Spleen (tissue), 11 donors: ENCODE measurements around the gene SRSF6. TPM values are rescaled to one million over a fixed set of nuclear protein-coding genes. Genes with fewer than 3 reads are reported as not detected.
A peak's percentile ranks its signal among the peaks of the same experiment; 100 is the strongest.

Source experiments
- DNase-seq: peaks from one replicate; pipeline ENCODE4 v3.0.0-alpha.2; 2020
- H3K27ac ChIP-seq, 8 donors: fragments of 200-600 bp; sonication (generic) in 7 of 8; 1 replicate in 4 of 8; 2 replicates in 4 of 8; pipeline versions ENCODE4 v1.5.0 to v1.8.0; 2016 to 2021; ENCODE audit warnings: inconsistent platforms in 4 of 8, mild to moderate bottlenecking in 4 of 8, moderate library complexity in 1 of 8
- H3K27me3 ChIP-seq, 7 donors: fragments of 200-600 bp; sonication (generic) in 6 of 7; replicated peaks in 1 of 7; 1 replicate in 4 of 7; 2 replicates in 3 of 7; pipeline versions ENCODE4 v1.5.0 to v1.8.0; 2016 to 2021; ENCODE audit warnings: inconsistent platforms in 3 of 7, mild to moderate bottlenecking in 1 of 7
- H3K36me3 ChIP-seq, 6 donors: fragments of 200-600 bp; sonication (generic) in 5 of 6; 1 replicate in 4 of 6; 2 replicates in 2 of 6; pipeline versions ENCODE4 v1.5.0 to v1.8.0; 2016 to 2021; ENCODE audit warnings: inconsistent platforms in 2 of 6
- H3K4me1 ChIP-seq, 6 donors: fragments of 200-600 bp; sonication (generic) in 5 of 6; 1 replicate in 3 of 6; 2 replicates in 3 of 6; pipeline versions ENCODE4 v1.5.0 to v1.8.0; 2016 to 2021; ENCODE audit warnings: inconsistent platforms in 3 of 6
- H3K4me3 ChIP-seq, 8 donors: fragments of 200-600 bp; sonication (generic) in 7 of 8; 1 replicate in 4 of 8; 2 replicates in 4 of 8; pipeline versions ENCODE4 v1.5.0 to v1.8.0; 2016 to 2021; ENCODE audit warnings: inconsistent platforms in 4 of 8, mild to moderate bottlenecking in 4 of 8, moderate library complexity in 2 of 8
- H3K9me3 ChIP-seq, 8 donors: fragments of 200-600 bp; sonication (generic) in 7 of 8; 1 replicate in 4 of 8; 2 replicates in 4 of 8; pipeline versions ENCODE4 v1.5.0 to v1.8.0; 2016 to 2021; ENCODE audit warnings: inconsistent platforms in 4 of 8
- POLR2A ChIP-seq, 3 donors: fragments of 450-650 bp; IDR thresholded peaks; one replicate each; pipeline ENCODE4 v1.5.1; 2017; ENCODE audit warnings: antibody characterized with exemption in 3 of 3, mild to moderate bottlenecking in 1 of 3
- POLR2AphosphoS5 ChIP-seq, 3 donors: sonication (generic); formaldehyde crosslinking; IDR thresholded peaks; one replicate each; pipeline ENCODE4 v1.5.1; 2017; ENCODE audit warnings: antibody characterized with exemption in 3 of 3
- WGBS, 5 donors: extraction: QIAGEN DNeasy Blood & Tissue Kit in 3 of 5; methylation state at CpG; one replicate each; pipeline versions ENCODE4 v1.1.5 to v1.1.7; 2013 to 2018; 5-methylcytosine and 5-hydroxymethylcytosine counted together
- intact Hi-C: fragments of 100-400 bp; cut with DNase I; formaldehyde crosslinking; loops from one replicate; pipeline ENCODE4 v1.15.0; 2023; ENCODE audit warnings: low total_unique reads
- polyA plus RNA-seq, 3 donors: library from polyadenylated mRNA; stranded (reverse); fragments of 200-250 nt; gene quantifications; one replicate each; pipeline ENCODE4 v1.2.1, GENCODE V29; 2013
- total RNA-seq, 7 donors: library from RNA; depleted of rRNA in 3 of 7; stranded (reverse); fragments of >200 nt in 3 of 7; fragmentation: NEBNext Ultra II Directional in 4 of 7; extraction: Animal tissue kit (Norgen Biotek cat#: 25700) in 4 of 7; gene quantifications; one replicate each; pipeline versions ENCODE4 v1.1.0 to v1.2.1, GENCODE V29; 2016 to 2021
- TF ChIP-seq, protein P1 (sequence below), 11 experiments: fragments of 200-600 bp in 7 of 11; fragments of 450-650 bp in 4 of 11; sonication (generic) in 4 of 11; IDR thresholded peaks in 8 of 11; conservative IDR thresholded peaks in 3 of 11; 1 replicate in 7 of 11; 2 replicates in 4 of 11; pipeline versions ENCODE4 v1.4.0 to v1.8.0; 2016 to 2021; ENCODE audit warnings: antibody characterized with exemption in 11 of 11, inconsistent platforms in 4 of 11, mild to moderate bottlenecking in 1 of 11
- donor health status: healthy with polysubstance abuse.
- donor health status: DM: no; HTN: no; CAD: no; lungs with moderate emphysema.
- donor health status: DM: no; HTN: no; CAD: no.
- donor health status: Bipolar disorder and iron deficiency.
- donor health status: healthy.
- donor health status: DM: no; HTN: no; CAD: no.
- donor health status: DM: yes; HTN: yes; CAD: no.

SRSF6 gene
- total and polyA plus RNA-seq, 10 donors: 68.7 to 161 (median 98.6) TPM

DNA sequence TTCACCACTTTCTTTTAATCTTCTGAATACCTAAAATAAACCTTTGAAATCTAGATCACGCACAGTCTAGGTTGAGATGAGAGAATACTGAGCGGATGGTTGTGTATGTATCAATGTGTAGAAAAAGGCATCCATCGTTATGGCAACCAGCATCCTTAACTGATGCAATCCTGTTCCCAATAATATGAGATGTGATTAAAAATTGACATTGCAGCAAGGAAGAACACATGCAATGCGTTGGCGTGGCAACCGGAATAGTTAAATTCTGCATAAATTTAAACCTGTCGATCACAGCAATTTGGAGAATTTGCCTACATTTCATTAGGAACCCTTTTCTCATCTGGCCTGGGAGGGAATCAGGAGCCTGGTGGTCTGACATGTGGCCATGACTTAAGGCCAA is 48.5 kb downstream of the SRSF6 start:
- WGBS, 5 donors: 92 to 96% (median 95%) methylated on average over 7 of the region's 7 CpGs
- Histone ChIP-seq H3K9me3 (no peaks in the 10 kb centered on the region), H3K27ac (no peak overlapping the region), H3K4me3 (no peak overlapping the region), H3K4me1 (peaks cover 4 to 18% (median 17%) of the 10 kb centered on the region in 6 donors), H3K27me3 (peaks cover 0 to 47% (median 20%) of the 10 kb centered on the region in 7 donors), H3K36me3 (no peaks in the 10 kb centered on the region)
- intact Hi-C loops: no loop called here
- TF ChIP-seq POLR2AphosphoS5 (IDR thresholded peaks at IDR 0.05): no peak
- TF ChIP-seq POLR2A (IDR thresholded peaks at IDR 0.05): no peak
- TF ChIP-seq, protein P1, sequence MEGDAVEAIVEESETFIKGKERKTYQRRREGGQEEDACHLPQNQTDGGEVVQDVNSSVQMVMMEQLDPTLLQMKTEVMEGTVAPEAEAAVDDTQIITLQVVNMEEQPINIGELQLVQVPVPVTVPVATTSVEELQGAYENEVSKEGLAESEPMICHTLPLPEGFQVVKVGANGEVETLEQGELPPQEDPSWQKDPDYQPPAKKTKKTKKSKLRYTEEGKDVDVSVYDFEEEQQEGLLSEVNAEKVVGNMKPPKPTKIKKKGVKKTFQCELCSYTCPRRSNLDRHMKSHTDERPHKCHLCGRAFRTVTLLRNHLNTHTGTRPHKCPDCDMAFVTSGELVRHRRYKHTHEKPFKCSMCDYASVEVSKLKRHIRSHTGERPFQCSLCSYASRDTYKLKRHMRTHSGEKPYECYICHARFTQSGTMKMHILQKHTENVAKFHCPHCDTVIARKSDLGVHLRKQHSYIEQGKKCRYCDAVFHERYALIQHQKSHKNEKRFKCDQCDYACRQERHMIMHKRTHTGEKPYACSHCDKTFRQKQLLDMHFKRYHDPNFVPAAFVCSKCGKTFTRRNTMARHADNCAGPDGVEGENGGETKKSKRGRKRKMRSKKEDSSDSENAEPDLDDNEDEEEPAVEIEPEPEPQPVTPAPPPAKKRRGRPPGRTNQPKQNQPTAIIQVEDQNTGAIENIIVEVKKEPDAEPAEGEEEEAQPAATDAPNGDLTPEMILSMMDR (IDR thresholded peaks at IDR 0.05 in 8 of 11, conservative IDR thresholded peaks at IDR 0.05 in 3 of 11): no peak
- no peak for DNase-seq

DNA sequence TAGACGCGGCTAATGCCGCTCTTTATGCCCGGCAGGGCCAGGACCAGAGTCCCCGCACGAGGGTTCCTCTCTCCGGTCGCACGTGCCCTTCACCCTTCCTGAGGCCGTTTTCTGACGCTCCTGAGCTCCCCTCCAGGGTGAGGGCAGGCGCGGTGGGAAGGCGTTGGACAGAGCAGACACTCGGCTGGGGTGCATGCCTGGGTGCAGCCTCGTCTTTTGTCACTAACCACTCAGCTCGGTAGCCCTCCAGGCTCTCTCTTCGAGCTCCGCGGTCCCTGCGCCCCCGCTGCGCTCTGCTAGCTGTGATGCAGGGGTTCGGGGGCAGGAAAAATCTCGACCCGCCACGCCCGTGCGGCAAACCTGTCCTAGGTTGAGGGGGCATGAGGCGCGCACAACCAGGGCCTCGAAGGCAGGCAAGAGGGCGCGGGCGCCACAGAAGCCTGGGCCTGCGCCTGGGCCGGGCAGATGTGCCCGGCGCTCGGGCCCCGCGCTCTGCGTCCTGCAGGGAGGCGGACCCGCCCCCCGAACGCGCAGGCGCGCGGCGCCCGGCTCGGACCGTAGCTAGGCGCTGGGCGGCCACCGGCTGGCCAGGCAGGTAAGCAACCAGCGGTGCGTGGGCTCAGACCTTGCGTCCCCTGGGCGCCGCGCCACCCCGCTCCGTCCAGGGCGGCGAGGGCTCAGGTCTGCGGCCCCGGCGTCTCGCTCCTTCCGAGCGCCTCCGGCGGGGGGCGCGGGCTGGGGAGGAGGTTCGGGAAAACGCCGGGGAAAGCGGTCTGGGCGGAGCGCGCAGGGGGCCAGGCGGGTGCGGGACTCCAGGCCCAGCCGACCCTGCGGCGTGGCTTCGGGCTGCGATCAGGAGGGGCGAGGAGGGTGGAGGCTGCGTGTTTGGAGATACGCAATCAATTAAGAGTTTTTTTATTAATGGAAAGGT is 49.7 kb downstream of the SRSF6 start, which contains the start of gene L3MBTL1:
Gene L3MBTL1, plus strand, starts transcription at position 548 of the 931 bp plus-strand sequence. CDS start 5,807 bp downstream, outside the sequence.
- 6 to 19% (median 8%) methylated on average over 32 to 95 of the region's 95 CpGs for WGBS, 5 donors
- Histone ChIP-seq H3K4me3 (peak within 1 kb of the TSS; percentile 64 to 89 (median 68)), H3K27me3 (peaks cover 0 to 47% (median 20%) of the 10 kb centered on the region in 7 donors), H3K27ac (no peak within 1 kb of the TSS), H3K36me3 (no peaks in the 10 kb centered on the region), H3K4me1 (peaks cover 4 to 18% (median 17%) of the 10 kb centered on the region in 6 donors), H3K9me3 (no peaks in the 10 kb centered on the region)
- intact Hi-C loops: no loop called here
- peak; percentile 85 for DNase-seq
- no peak for TF ChIP-seq POLR2A (IDR thresholded peaks at IDR 0.05)
- peak in 2 of 3 donors; percentile 24 to 47 for TF ChIP-seq POLR2AphosphoS5 (IDR thresholded peaks at IDR 0.05)

DNA sequence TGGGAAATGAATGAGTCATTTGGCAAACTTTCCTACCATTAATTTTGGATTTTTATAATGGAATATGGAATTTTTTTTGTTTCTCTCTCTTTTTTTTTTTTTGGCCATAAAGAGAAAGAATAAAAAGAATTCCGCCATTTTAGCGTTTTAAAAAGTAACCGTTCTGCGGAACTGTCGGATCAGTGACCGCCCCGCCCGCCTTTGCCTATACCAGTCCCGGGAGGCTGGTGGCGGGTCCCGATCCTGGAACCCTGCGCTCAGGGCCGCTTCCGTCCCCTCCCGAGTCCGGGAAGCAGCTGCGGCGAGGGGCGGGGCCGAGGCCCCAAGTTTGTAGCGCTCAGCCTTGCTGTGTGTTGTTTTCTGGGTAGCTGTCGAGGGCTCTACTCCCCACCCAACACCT is 50.4 kb downstream of the SRSF6 start:
- intact Hi-C loops: no loop called here
- Histone ChIP-seq H3K27ac (no peak overlapping the region), H3K4me1 (peaks cover 4 to 20% (median 17%) of the 10 kb centered on the region in 6 donors), H3K27me3 (peaks cover 0 to 47% (median 20%) of the 10 kb centered on the region in 7 donors), H3K4me3 (peak overlapping the region; percentile 64 to 89 (median 68)), H3K9me3 (no peaks in the 10 kb centered on the region), H3K36me3 (no peaks in the 10 kb centered on the region)
- DNase-seq: peak; percentile 79
- WGBS, 5 donors: 4 to 7% (median 5%) methylated on average over 22 of the region's 22 CpGs
- TF ChIP-seq, protein P1 (IDR thresholded peaks at IDR 0.05 in 8 of 11, conservative IDR thresholded peaks at IDR 0.05 in 3 of 11): no peak
- no peak for TF ChIP-seq POLR2AphosphoS5 (IDR thresholded peaks at IDR 0.05)
- no peak for TF ChIP-seq POLR2A (IDR thresholded peaks at IDR 0.05)

DNA sequence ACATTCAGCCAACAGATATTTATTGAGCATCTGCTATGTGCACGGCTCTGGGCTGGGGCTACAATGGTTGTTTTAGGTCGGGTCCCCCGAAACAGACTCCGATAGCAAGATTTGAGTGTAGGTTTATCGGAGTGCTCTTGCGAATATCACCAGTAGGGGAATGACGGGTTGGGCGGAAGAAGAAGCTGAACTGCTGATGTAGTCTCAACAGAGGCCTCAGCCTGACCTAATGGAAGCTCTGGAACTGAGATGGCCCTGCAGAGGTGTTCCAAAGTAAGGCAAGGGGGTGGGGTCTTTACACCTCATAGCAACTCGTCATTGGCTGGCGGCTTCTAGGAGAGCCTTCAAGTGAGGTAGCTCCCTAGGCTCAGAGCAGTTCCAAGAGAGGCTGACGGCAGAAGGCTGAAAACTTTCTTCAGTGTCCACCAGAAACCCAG is 50.9 kb downstream of the SRSF6 start:
- peaks cover 0 to 47% (median 20%) of the 10 kb centered on the region in 7 donors for H3K27me3 ChIP-seq
- WGBS, 5 donors: 79 to 86% (median 86%) methylated on average over 11 of the region's 11 CpGs
- no peak overlapping the region for H3K27ac ChIP-seq
- no peaks in the 10 kb centered on the region for H3K36me3 ChIP-seq
- intact Hi-C loops: no loop called here
- no peaks in the 10 kb centered on the region for H3K9me3 ChIP-seq
- peaks cover 4 to 25% (median 17%) of the 10 kb centered on the region in 6 donors for H3K4me1 ChIP-seq
- no peak for DNase-seq
- peak overlapping the region in 3 of 8 donors; percentile 67 to 89 (median 69) for H3K4me3 ChIP-seq
- TF ChIP-seq, protein P1 (IDR thresholded peaks at IDR 0.05 in 8 of 11, conservative IDR thresholded peaks at IDR 0.05 in 3 of 11): no peak
